Measurements from ENCODE around the gene SLC25A33. TPM values are rescaled to one million over a fixed set of nuclear protein-coding genes. Genes with fewer than 3 reads are reported as not detected.

The SLC25A33 gene
- total and polyA plus RNA-seq, 2 of the 8 experiments (the other 6 are each of a cell fraction or from before 2014, with no cell fraction given) = 7.8 to 12.8 TPM

DNA sequence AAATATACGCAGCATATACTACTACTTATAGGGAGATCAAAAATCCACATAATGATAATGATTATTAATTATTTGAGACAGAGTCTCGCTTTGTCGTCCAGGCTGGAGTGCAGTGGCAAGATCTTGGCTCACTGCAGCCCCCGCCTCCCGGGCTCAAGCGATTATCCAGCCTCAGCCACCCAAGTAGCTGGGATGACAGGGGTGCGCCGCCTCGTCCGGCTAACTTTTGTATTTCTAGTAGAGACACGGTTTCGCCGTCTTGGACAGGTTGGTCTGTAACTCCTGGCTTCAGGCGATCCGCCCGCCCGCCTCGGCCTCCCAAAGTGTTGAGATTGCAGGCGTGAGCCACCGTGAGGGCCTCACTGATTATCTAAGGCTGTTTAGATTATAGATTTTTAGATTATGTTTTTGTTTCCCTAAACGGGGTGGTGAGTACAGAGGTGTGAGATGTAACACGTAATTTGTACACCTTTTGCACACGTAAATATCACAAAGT, 548 bp upstream of the SLC25A33 start (continued):
- TF ChIP-seq, protein P1, sequence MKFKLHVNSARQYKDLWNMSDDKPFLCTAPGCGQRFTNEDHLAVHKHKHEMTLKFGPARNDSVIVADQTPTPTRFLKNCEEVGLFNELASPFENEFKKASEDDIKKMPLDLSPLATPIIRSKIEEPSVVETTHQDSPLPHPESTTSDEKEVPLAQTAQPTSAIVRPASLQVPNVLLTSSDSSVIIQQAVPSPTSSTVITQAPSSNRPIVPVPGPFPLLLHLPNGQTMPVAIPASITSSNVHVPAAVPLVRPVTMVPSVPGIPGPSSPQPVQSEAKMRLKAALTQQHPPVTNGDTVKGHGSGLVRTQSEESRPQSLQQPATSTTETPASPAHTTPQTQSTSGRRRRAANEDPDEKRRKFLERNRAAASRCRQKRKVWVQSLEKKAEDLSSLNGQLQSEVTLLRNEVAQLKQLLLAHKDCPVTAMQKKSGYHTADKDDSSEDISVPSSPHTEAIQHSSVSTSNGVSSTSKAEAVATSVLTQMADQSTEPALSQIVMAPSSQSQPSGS (IDR thresholded peaks at IDR 0.05; ENCODE audit: low read length) = no peak
- no peak for TF ChIP-seq EP300 (IDR thresholded peaks at IDR 0.05; ENCODE audit: borderline replicate concordance in 1 of 2, low read depth in 2 of 2, low read length in 2 of 2)

Data from H1 (cell line).